Measurements from ENCODE around the gene CSMD2. TPM values are rescaled to one million over a fixed set of nuclear protein-coding genes. Genes with fewer than 3 reads are reported as not detected.

Gene CSMD2
- total and polyA plus RNA-seq, 8 donors, result 0.20 to 0.81 (median 0.47) TPM

DNA sequence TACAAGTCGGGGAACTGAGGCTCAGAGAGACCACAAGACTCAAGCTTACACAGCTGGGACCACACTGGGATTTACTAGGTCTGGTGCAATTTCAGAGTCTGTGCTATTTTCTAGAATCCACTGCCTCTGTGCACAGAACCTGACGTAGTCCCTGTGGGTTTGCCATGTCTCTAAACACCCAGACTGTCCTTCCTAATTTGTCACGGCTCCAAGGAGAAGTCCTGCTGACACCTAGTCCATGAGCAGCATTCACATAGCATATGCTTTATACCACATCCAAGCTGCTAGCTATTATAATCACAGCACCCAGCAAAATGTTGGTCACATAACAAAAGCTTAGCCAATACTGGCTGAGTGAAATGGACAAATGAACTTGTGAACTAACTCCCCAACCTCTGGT, 380.2 kb downstream of the CSMD2 start:
- no peak for DNase-seq
- intact Hi-C loops (cut with DNase I), result no loop called here
- no peak overlapping the region for H3K27ac ChIP-seq
- no peaks in the 10 kb centered on the region for H3K4me1 ChIP-seq
- ATAC-seq, result no peak
- no peaks in the 10 kb centered on the region for H3K9me3 ChIP-seq
- no peak overlapping the region for H3K4me3 ChIP-seq
- TF ChIP-seq, protein P1, sequence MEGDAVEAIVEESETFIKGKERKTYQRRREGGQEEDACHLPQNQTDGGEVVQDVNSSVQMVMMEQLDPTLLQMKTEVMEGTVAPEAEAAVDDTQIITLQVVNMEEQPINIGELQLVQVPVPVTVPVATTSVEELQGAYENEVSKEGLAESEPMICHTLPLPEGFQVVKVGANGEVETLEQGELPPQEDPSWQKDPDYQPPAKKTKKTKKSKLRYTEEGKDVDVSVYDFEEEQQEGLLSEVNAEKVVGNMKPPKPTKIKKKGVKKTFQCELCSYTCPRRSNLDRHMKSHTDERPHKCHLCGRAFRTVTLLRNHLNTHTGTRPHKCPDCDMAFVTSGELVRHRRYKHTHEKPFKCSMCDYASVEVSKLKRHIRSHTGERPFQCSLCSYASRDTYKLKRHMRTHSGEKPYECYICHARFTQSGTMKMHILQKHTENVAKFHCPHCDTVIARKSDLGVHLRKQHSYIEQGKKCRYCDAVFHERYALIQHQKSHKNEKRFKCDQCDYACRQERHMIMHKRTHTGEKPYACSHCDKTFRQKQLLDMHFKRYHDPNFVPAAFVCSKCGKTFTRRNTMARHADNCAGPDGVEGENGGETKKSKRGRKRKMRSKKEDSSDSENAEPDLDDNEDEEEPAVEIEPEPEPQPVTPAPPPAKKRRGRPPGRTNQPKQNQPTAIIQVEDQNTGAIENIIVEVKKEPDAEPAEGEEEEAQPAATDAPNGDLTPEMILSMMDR (IDR thresholded peaks at IDR 0.05), result no peak
- no peaks in the 10 kb centered on the region for H3K36me3 ChIP-seq
- peaks cover 0 to 11% of the 10 kb centered on the region in 2 donors for H3K27me3 ChIP-seq

DNA sequence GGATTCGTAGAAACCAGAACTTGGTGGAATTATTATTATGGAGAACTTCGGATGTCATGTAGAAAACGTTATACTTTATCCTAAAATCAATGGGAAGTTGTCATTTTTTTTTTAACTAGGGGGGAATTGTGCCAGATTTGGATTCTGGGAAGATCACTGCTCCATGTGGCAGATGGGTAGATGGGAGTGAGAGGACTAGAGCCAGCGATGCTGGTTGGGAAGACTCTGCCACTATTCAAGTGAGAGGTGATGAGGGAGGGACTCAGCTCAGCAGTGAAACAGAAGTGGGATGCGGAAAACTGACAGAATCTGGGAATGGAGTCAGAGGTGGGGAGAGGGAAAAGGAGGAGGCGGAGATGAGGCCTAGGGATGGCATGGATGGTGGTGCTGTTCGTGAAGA, 382.3 kb downstream of the CSMD2 start:
- intact Hi-C loops (cut with DNase I), result no loop called here
- Histone ChIP-seq H3K9me3 (no peaks in the 10 kb centered on the region), H3K27ac (no peak overlapping the region), H3K4me3 (no peak overlapping the region), H3K27me3 (peaks cover 0 to 30% of the 10 kb centered on the region in 2 donors), H3K4me1 (no peaks in the 10 kb centered on the region), H3K36me3 (no peaks in the 10 kb centered on the region)
- ATAC-seq, result no peak
- no peak for DNase-seq
- TF ChIP-seq, protein P1 (IDR thresholded peaks at IDR 0.05), result no peak

DNA sequence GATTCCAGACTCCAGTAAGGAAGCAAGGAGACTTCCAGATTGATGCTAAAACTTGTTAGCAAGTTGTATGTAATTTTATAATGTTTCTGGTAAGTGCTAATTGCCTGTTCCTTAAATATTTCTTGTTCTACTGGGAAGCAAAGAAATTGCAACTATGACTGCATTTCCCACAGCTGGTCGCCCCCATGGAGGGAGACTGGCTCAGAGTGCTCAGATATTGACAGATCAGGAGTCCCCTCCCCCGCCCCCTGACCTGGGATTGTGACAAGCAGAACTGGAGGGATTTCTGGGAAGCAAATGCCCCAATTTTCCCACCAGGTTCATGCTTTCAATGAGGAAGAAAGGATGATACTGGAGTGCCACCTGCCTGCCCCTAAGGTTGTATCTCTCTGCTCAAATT, 383.4 kb downstream of the CSMD2 start:
- no peak overlapping the region for H3K27ac ChIP-seq
- H3K9me3 ChIP-seq, result no peaks in the 10 kb centered on the region
- no peaks in the 10 kb centered on the region for H3K36me3 ChIP-seq
- no peak for DNase-seq
- H3K4me1 ChIP-seq, result no peaks in the 10 kb centered on the region
- ATAC-seq, result no peak
- H3K4me3 ChIP-seq, result no peak overlapping the region
- intact Hi-C loops (cut with DNase I), result no loop called here
- TF ChIP-seq, protein P1 (IDR thresholded peaks at IDR 0.05), result no peak
- H3K27me3 ChIP-seq, result peaks cover 0 to 39% of the 10 kb centered on the region in 2 donors

DNA sequence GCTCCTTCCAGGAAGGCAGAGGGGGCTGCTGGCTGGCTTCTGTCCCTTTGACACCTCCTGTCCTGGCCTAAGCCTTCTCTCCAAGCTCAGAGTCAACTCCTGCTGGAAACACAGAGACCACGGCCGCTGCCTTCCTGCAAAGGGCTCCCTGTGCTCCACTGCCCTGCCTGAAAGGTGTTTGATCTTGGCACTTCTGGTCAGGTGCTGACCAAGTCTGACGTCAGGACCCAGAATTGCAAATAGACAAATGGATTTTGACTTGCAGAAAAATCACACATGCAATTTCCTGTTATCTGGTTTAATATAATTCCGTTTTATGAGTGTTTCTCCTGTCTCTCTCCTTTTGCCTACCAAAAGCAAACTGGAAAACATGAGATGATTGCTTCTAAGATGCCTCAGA, 387.7 kb downstream of the CSMD2 start:
- intact Hi-C loops (cut with DNase I), result no loop called here
- H3K4me1 ChIP-seq, result no peaks in the 10 kb centered on the region
- no peak for ATAC-seq
- TF ChIP-seq, protein P1 (IDR thresholded peaks at IDR 0.05), result no peak
- no peak overlapping the region for H3K27ac ChIP-seq
- H3K27me3 ChIP-seq, result peaks cover 0 to 58% of the 10 kb centered on the region in 2 donors
- no peak overlapping the region for H3K4me3 ChIP-seq
- no peak for DNase-seq
- H3K9me3 ChIP-seq, result no peaks in the 10 kb centered on the region
- H3K36me3 ChIP-seq, result no peaks in the 10 kb centered on the region

DNA sequence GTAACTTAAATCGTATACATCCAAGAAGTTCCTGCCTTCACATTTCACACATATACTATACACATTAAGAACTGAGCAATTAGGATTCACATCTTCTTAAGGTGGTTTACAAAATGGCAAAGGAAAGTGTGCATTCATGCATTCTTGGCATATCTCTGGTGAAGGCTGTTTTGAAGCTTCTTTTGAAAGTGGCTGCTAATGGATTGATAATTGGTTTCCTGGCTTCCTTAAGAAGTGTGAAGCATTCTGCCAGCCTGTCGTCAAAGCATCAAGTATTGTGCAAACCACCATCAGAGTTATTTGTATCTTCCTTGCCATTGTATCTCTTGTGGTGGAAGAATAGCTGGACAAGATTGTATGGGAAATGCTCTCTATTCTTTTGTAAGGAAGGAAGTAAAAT, 396.2 kb downstream of the CSMD2 start:
- intact Hi-C loops (cut with DNase I), result no loop called here
- H3K9me3 ChIP-seq, result no peaks in the 10 kb centered on the region
- no peaks in the 10 kb centered on the region for H3K4me1 ChIP-seq
- no peak for ATAC-seq
- H3K27ac ChIP-seq, result no peak overlapping the region
- no peak overlapping the region for H3K4me3 ChIP-seq
- H3K36me3 ChIP-seq, result no peaks in the 10 kb centered on the region
- peaks cover 0 to 18% of the 10 kb centered on the region in 2 donors for H3K27me3 ChIP-seq
- no peak for DNase-seq
- TF ChIP-seq, protein P1 (IDR thresholded peaks at IDR 0.05), result no peak
